Heart left ventricle (tissue), 13 donors: ENCODE measurements around the gene PCBP4.

Source experiments
- CTCF ChIP-seq, 12 donors: fragments of 200-600 bp; sonication (generic) in 4 of 12; IDR thresholded peaks; one replicate each; pipeline versions ENCODE4 v1.5.0 to v1.8.0; 2018 to 2022; ENCODE audit warnings: antibody characterized with exemption in 12 of 12, mild to moderate bottlenecking in 5 of 12
- POLR2A ChIP-seq, 2 donors: fragments of 450-650 bp; IDR thresholded peaks; one replicate each; pipeline ENCODE4 v1.6.1; 2017; ENCODE audit warnings: antibody characterized with exemption in 2 of 2, mild to moderate bottlenecking in 2 of 2, moderate library complexity in 2 of 2
- donor health status: ischemic (EF 13 %, LVEDD 7.1; RV severe dilation, severe dysfunction).
- donor health status: DM: no; HTN: yes; CAD: no.
- donor health status: DM: no; HTN: no; CAD: no.
- donor health status: ischemic (EF 25% LVEDD 6.9; RV normal size, moderate dysfunction).
- donor health status: ischemic (EF 25% LVEDD 5.7; RV mildly dilated, moderate dysfunction).
- donor health status: ischemic (EF 35%, LVEDD 5.7; RV mildly dilated, moderate dysfunction).
- donor health status: nonischemic (EF 11% LVEDD 7.7; RV severe dilation, severe dysfunction).
- donor health status: DM: yes; HTN: yes; CAD: no.
- donor health status: PGD.
- donor health status: ischemic (EF 29% LVEDD 5.4; RV normal size, mild dysfunction).
- donor health status: nonischemic (EF 23%, LVEDD 6.1; RV moderate dilation, normal function).

- no peak for TF ChIP-seq CTCF (IDR thresholded peaks at IDR 0.05)
- no peak for TF ChIP-seq POLR2A (IDR thresholded peaks at IDR 0.05)
These were observed 29.9 kb upstream of the PCBP4 start for GRCh38 chr3:51997172-51997571.
